Skeletal muscle tissue (tissue), 4 donors: ENCODE measurements around the gene DENND1B. TPM values are rescaled to one million over a fixed set of nuclear protein-coding genes. Genes with fewer than 3 reads are reported as not detected.

Source experiments
- H3K27ac ChIP-seq: one replicate; pipeline ENCODE4 v1.7.0; 2013; ENCODE audit warnings: mild to moderate bottlenecking, low read depth, low read length, inconsistent platforms
- H3K27me3 ChIP-seq, 3 donors: one replicate each; pipeline ENCODE4 v1.7.0; 2013; ENCODE audit warnings: low read length in 3 of 3; ENCODE audit not compliant: control insufficient read depth in 3 of 3, insufficient read depth in 3 of 3
- H3K36me3 ChIP-seq, 3 donors: one replicate each; pipeline ENCODE4 v1.7.0; 2013; ENCODE audit warnings: low read length in 3 of 3; ENCODE audit not compliant: control insufficient read depth in 3 of 3, insufficient read depth in 3 of 3
- H3K4me1 ChIP-seq, 3 donors: one replicate each; pipeline ENCODE4 v1.7.0; 2013; ENCODE audit warnings: low read length in 3 of 3, mild to moderate bottlenecking in 3 of 3; ENCODE audit not compliant: control insufficient read depth in 3 of 3, insufficient read depth in 3 of 3
- H3K4me3 ChIP-seq, 3 donors: one replicate each; pipeline ENCODE4 v1.7.0; 2013; ENCODE audit warnings: low read length in 3 of 3
- H3K9ac ChIP-seq, 3 donors: one replicate each; pipeline ENCODE4 v1.7.0; 2013; ENCODE audit warnings: low read length in 3 of 3, mild to moderate bottlenecking in 3 of 3, moderate library complexity in 2 of 3, low read depth in 1 of 3
- H3K9me3 ChIP-seq, 3 donors: one replicate each; pipeline ENCODE4 v1.7.0; 2013; ENCODE audit warnings: low read length in 3 of 3; ENCODE audit not compliant: control insufficient read depth in 3 of 3
- total RNA-seq: library from RNA; depleted of rRNA; stranded (reverse); fragments of >200 nt; gene quantifications from one replicate; pipeline ENCODE4 v1.2.3, GENCODE V29; 2014
- donor health status: Osteomylitis.

The DENND1B gene
- total RNA-seq, 1 donor from 2014 or later: 13.0 TPM

GRCh38 chr1:197786280-197786679, 11.0 kb upstream of the DENND1B start:
- H3K4me3 ChIP-seq: no peak overlapping the region
- H3K4me1 ChIP-seq: no peaks in the 10 kb centered on the region
- H3K9me3 ChIP-seq: no peaks in the 10 kb centered on the region
- no peak overlapping the region for H3K27ac ChIP-seq
- no peaks in the 10 kb centered on the region for H3K36me3 ChIP-seq
- H3K27me3 ChIP-seq: no peaks in the 10 kb centered on the region
- H3K9ac ChIP-seq: no peak overlapping the region

- H3K27ac ChIP-seq: no peak overlapping the region
- no peaks in the 10 kb centered on the region for H3K9me3 ChIP-seq
- no peak overlapping the region for H3K9ac ChIP-seq
These were observed 8.2 kb upstream of the DENND1B start for GRCh38 chr1:197783510-197783948.

GRCh38 chr1:197782722-197783360, 7.6 kb upstream of the DENND1B start:
- no peak overlapping the region for H3K27ac ChIP-seq

More at GRCh38 chr1:197783510-197783948, 8.2 kb upstream of the DENND1B start:
- H3K4me3 ChIP-seq: no peak overlapping the region
- no peaks in the 10 kb centered on the region for H3K4me1 ChIP-seq
- H3K36me3 ChIP-seq: no peaks in the 10 kb centered on the region
- H3K27me3 ChIP-seq: no peaks in the 10 kb centered on the region

GRCh38 chr1:197781968-197782721, 6.9 kb upstream of the DENND1B start:
- Histone ChIP-seq H3K27me3 (no peaks in the 10 kb centered on the region), H3K9ac (no peak overlapping the region), H3K4me1 (no peaks in the 10 kb centered on the region), H3K27ac (no peak overlapping the region), H3K9me3 (no peaks in the 10 kb centered on the region), H3K36me3 (no peaks in the 10 kb centered on the region), H3K4me3 (no peak overlapping the region)

More at GRCh38 chr1:197782722-197783360, 7.6 kb upstream of the DENND1B start:
- no peaks in the 10 kb centered on the region for H3K36me3 ChIP-seq
- H3K4me1 ChIP-seq: no peaks in the 10 kb centered on the region
- H3K9ac ChIP-seq: no peak overlapping the region
- H3K27me3 ChIP-seq: no peaks in the 10 kb centered on the region
- no peaks in the 10 kb centered on the region for H3K9me3 ChIP-seq
- no peak overlapping the region for H3K4me3 ChIP-seq

GRCh38 chr1:197779921-197780320, 4.6 kb upstream of the DENND1B start:
- peaks cover 0 to 7% (median 5%) of the 10 kb centered on the region in 3 donors for H3K4me1 ChIP-seq
- no peak overlapping the region for H3K9ac ChIP-seq
- no peak overlapping the region for H3K27ac ChIP-seq

GRCh38 chr1:197778366-197778945, 3.2 kb upstream of the DENND1B start:
- no peak overlapping the region for H3K27ac ChIP-seq
- no peaks in the 10 kb centered on the region for H3K36me3 ChIP-seq
- H3K27me3 ChIP-seq: no peaks in the 10 kb centered on the region
- no peaks in the 10 kb centered on the region for H3K9me3 ChIP-seq
- H3K9ac ChIP-seq: no peak overlapping the region
- H3K4me3 ChIP-seq: no peak overlapping the region
- peaks cover 3 to 12% (median 11%) of the 10 kb centered on the region in 3 donors for H3K4me1 ChIP-seq

More at GRCh38 chr1:197779921-197780320, 4.6 kb upstream of the DENND1B start:
- Histone ChIP-seq H3K36me3 (no peaks in the 10 kb centered on the region), H3K4me3 (no peak overlapping the region), H3K9me3 (no peaks in the 10 kb centered on the region), H3K27me3 (no peaks in the 10 kb centered on the region)

- Histone ChIP-seq H3K4me3 (no peak overlapping the region), H3K9me3 (no peaks in the 10 kb centered on the region), H3K36me3 (peaks cover 0 to 2% (median under 1%) of the 10 kb centered on the region in 3 donors), H3K27me3 (no peaks in the 10 kb centered on the region), H3K9ac (no peak overlapping the region), H3K27ac (peak overlapping the region; percentile 76), H3K4me1 (peaks cover 12 to 30% (median 27%) of the 10 kb centered on the region in 3 donors)
These were observed 1.2 kb upstream of the DENND1B start for GRCh38 chr1:197776351-197777105.

- peak overlapping the region; percentile 76 for H3K27ac ChIP-seq
- no peaks in the 10 kb centered on the region for H3K9me3 ChIP-seq
- peak overlapping the region; percentile 77 to 81 (median 80) for H3K4me3 ChIP-seq
- H3K4me1 ChIP-seq: peaks cover 16 to 37% (median 30%) of the 10 kb centered on the region in 3 donors
- H3K36me3 ChIP-seq: peaks cover 0 to 4% (median 2%) of the 10 kb centered on the region in 3 donors
- H3K9ac ChIP-seq: peak overlapping the region; percentile 82 to 90 (median 82)
- H3K27me3 ChIP-seq: no peaks in the 10 kb centered on the region
These were observed 606 bp downstream of the DENND1B start for GRCh38 chr1:197774466-197775281.

- H3K9me3 ChIP-seq: no peaks in the 10 kb centered on the region
- H3K27me3 ChIP-seq: no peaks in the 10 kb centered on the region
- H3K4me3 ChIP-seq: peak overlapping the region; percentile 77 to 81 (median 80)
- H3K36me3 ChIP-seq: peaks cover 0 to 4% (median 2%) of the 10 kb centered on the region in 3 donors
- peaks cover 16 to 40% (median 30%) of the 10 kb centered on the region in 3 donors for H3K4me1 ChIP-seq
- peak overlapping the region; percentile 82 to 90 (median 82) for H3K9ac ChIP-seq
- H3K27ac ChIP-seq: no peak overlapping the region
These were observed 1.4 kb downstream of the DENND1B start for GRCh38 chr1:197773856-197774255.
